Loucy (cell line): ENCODE data around the gene SLC39A11.

ENCODE experiments used
- H2AFZ ChIP-seq: fragments of 200-600 bp; sonication (generic); 2 replicates; pipeline ENCODE4 v1.6.0; 2016; ENCODE audit warnings: antibody characterized with exemption, mild to moderate bottlenecking, low read length, moderate library complexity
- H3F3A ChIP-seq: fragments of 200-600 bp; 2 replicates; pipeline ENCODE4 v1.6.0; 2016; ENCODE audit warnings: antibody characterized with exemption, low read depth, mild to moderate bottlenecking
- H3K27me3 ChIP-seq: fragments of 200-600 bp; sonication (generic); 2 replicates; pipeline ENCODE4 v1.6.1; 2014; ENCODE audit warnings: low read length, mild to moderate bottlenecking; ENCODE audit not compliant: insufficient read depth, poor library complexity, severe bottlenecking
- H3K36me3 ChIP-seq: fragments of 200-600 bp; sonication (generic); 2 replicates; pipeline ENCODE4 v1.6.1; 2016; ENCODE audit warnings: low read length; ENCODE audit not compliant: insufficient read depth
- H3K4me1 ChIP-seq: fragments of 200-600 bp; sonication (generic); 2 replicates; pipeline ENCODE4 v1.5.1; 2014; ENCODE audit warnings: low read length, mild to moderate bottlenecking; ENCODE audit not compliant: insufficient read depth, poor library complexity, severe bottlenecking
- H3K4me2 ChIP-seq: fragments of 200-600 bp; sonication (generic); 2 replicates; pipeline ENCODE4 v1.6.0; 2014; ENCODE audit warnings: antibody characterized with exemption, low read length, low read depth, mild to moderate bottlenecking; ENCODE audit not compliant: poor library complexity, severe bottlenecking
- H3K4me3 ChIP-seq: fragments of 200-600 bp; sonication (generic); 2 replicates; pipeline ENCODE4 v1.5.1; 2014; ENCODE audit warnings: low read length, mild to moderate bottlenecking, mixed read lengths; ENCODE audit not compliant: poor library complexity, severe bottlenecking
- H3K79me2 ChIP-seq: fragments of 200-600 bp; sonication (generic); 2 replicates; pipeline ENCODE4 v1.6.1; 2014; ENCODE audit warnings: low read length; ENCODE audit not compliant: insufficient read depth
- H3K9ac ChIP-seq: fragments of 200-600 bp; sonication (generic); 2 replicates; pipeline ENCODE4 v1.6.0; 2014; ENCODE audit warnings: mild to moderate bottlenecking, low read depth, low read length, moderate library complexity; ENCODE audit not compliant: poor library complexity, severe bottlenecking
- H3K9me2 ChIP-seq: fragments of 200-600 bp; sonication (generic); replicated peaks from 2 replicates; pipeline ENCODE4 v1.6.1; 2016; ENCODE audit warnings: low read depth, low read length, mixed read lengths
- H3K9me3 ChIP-seq: fragments of 200-600 bp; sonication (generic); 2 replicates; pipeline ENCODE4 v1.6.1; 2014; ENCODE audit warnings: mild to moderate bottlenecking, antibody characterized with exemption, low read length, low read depth; ENCODE audit not compliant: insufficient read depth
- H4K20me1 ChIP-seq: fragments of 200-600 bp; sonication (generic); 2 replicates; pipeline ENCODE4 v1.6.0; 2014; ENCODE audit warnings: antibody characterized with exemption, low read length, mild to moderate bottlenecking; ENCODE audit not compliant: insufficient read depth, poor library complexity, severe bottlenecking
- EZH2phosphoT487 ChIP-seq: fragments of 200-600 bp; IDR thresholded peaks from 2 replicates; pipeline ENCODE4 v1.6.1; 2018; ENCODE audit warnings: antibody characterized with exemption, mild to moderate bottlenecking, moderate library complexity, borderline replicate concordance
- TF ChIP-seq, protein P1 (sequence below): fragments of 200-600 bp; sonication (generic); conservative IDR thresholded peaks from 2 replicates; pipeline ENCODE4 v1.5.1; 2014; ENCODE audit warnings: mild to moderate bottlenecking, antibody characterized with exemption, low read length

The SLC39A11 gene

DNA sequence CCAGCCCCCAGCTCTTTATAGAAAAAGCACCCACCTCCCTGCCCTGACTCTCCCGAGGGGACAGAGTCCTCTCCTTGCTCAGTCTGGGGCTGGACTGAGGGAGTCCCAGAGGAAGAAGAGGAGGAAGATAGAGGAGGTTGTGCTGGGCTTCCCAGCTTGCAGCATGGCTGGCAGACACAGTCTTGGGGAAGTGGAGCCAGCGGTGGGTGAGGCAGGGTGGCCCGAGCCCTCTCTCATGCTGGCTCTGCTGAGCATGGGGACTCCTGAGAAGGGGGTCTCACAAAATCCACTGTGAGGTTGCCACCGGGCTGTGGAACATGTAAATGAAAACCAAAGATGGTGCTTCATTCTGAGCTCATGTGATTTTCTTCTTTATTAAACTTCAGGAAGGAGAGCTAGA is 398.5 kb downstream of the SLC39A11 start:
- H3K27me3 ChIP-seq = no peaks in the 10 kb centered on the region
- H2AFZ ChIP-seq = no peak overlapping the region
- H3K4me2 ChIP-seq = no peak overlapping the region
- no peak overlapping the region for H3K4me3 ChIP-seq
- H3K79me2 ChIP-seq = no peaks in the 10 kb centered on the region
- no peaks in the 10 kb centered on the region for H3F3A ChIP-seq
- H3K9me3 ChIP-seq = no peaks in the 10 kb centered on the region
- no peaks in the 10 kb centered on the region for H3K9me2 ChIP-seq
- no peak overlapping the region for H3K9ac ChIP-seq
- H3K4me1 ChIP-seq = peaks cover 9% of the 10 kb centered on the region
- TF ChIP-seq EZH2phosphoT487 = no peak
- TF ChIP-seq, protein P1, sequence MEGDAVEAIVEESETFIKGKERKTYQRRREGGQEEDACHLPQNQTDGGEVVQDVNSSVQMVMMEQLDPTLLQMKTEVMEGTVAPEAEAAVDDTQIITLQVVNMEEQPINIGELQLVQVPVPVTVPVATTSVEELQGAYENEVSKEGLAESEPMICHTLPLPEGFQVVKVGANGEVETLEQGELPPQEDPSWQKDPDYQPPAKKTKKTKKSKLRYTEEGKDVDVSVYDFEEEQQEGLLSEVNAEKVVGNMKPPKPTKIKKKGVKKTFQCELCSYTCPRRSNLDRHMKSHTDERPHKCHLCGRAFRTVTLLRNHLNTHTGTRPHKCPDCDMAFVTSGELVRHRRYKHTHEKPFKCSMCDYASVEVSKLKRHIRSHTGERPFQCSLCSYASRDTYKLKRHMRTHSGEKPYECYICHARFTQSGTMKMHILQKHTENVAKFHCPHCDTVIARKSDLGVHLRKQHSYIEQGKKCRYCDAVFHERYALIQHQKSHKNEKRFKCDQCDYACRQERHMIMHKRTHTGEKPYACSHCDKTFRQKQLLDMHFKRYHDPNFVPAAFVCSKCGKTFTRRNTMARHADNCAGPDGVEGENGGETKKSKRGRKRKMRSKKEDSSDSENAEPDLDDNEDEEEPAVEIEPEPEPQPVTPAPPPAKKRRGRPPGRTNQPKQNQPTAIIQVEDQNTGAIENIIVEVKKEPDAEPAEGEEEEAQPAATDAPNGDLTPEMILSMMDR = no peak
- H3K36me3 ChIP-seq = no peaks in the 10 kb centered on the region
- H4K20me1 ChIP-seq = no peaks in the 10 kb centered on the region

DNA sequence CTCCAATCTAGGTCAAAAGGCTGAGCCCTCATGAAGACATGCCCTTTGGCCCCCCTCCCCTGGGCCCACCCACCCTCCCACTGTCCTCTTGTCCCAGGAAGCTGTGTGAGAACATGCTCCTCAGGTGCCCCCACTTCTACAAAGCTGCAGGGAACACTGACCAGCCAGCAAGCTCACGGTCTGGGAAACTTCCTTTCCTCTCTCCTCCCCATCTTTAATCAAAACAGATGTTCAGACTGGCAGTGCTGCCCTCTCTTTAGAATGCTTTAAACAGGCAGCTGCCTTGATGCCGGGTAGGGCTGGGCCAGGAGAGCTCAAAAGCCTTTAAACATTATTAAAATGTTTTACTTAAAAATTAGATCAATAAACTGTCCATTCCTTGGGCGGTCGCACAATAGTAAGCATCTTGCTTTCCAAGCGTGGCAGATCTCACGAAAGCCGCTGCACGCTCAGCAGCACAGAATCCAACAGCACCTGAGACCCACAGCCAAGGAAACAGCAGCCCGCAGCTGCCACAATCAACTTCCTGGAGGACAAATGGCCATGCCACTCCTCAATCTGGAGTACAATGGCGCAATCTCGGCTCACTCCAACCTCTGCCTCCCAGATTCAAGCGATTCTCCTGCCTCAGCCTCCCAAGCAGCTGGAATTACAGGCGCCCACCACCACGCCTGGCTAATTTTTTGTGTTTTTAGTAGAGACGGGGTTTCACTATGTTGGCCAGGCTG is 399.2 kb downstream of the SLC39A11 start:
- Histone ChIP-seq H3K4me3 (no peak overlapping the region), H3K9me3 (no peaks in the 10 kb centered on the region), H3K4me1 (peaks cover 5% of the 10 kb centered on the region), H3K9ac (no peak overlapping the region), H3K36me3 (no peaks in the 10 kb centered on the region), H3K79me2 (no peaks in the 10 kb centered on the region), H3K27me3 (no peaks in the 10 kb centered on the region), H3K9me2 (no peaks in the 10 kb centered on the region), H4K20me1 (no peaks in the 10 kb centered on the region), H2AFZ (no peak overlapping the region), H3F3A (no peaks in the 10 kb centered on the region), H3K4me2 (no peak overlapping the region)
- TF ChIP-seq, protein P1 = no peak
- TF ChIP-seq EZH2phosphoT487 = no peak

DNA sequence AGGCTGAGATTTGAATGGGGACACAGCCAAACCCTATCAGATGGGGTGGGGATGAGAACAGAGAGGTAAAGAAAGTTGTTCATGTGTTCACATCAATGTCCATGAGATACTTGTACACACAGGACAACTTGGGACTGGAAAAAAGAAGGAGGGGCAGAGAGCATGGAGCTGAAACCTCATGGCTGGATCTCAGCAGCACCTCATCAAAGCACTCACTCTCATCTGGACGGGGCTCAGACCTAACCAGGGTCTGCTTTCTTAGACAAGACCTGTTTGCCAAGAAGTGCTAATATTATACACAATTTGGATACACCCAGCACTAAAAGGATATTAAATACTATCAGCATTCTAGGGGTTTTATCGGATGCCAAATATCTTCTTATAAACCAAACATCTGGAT is 399.8 kb downstream of the SLC39A11 start:
- Histone ChIP-seq H3K36me3 (no peaks in the 10 kb centered on the region), H3K4me2 (no peak overlapping the region)

More for the DNA sequence above, 399.8 kb downstream of the SLC39A11 start:
- Histone ChIP-seq H3K4me3 (no peak overlapping the region), H3K27me3 (no peaks in the 10 kb centered on the region), H3K9ac (no peak overlapping the region), H3K79me2 (no peaks in the 10 kb centered on the region), H3K4me1 (no peaks in the 10 kb centered on the region), H2AFZ (no peak overlapping the region), H4K20me1 (no peaks in the 10 kb centered on the region), H3K9me3 (no peaks in the 10 kb centered on the region), H3K9me2 (no peaks in the 10 kb centered on the region), H3F3A (no peaks in the 10 kb centered on the region)
- TF ChIP-seq, protein P1 = no peak
- no peak for TF ChIP-seq EZH2phosphoT487
